ENCODE results near the gene CRTC1.

CRTC1 gene

DNA sequence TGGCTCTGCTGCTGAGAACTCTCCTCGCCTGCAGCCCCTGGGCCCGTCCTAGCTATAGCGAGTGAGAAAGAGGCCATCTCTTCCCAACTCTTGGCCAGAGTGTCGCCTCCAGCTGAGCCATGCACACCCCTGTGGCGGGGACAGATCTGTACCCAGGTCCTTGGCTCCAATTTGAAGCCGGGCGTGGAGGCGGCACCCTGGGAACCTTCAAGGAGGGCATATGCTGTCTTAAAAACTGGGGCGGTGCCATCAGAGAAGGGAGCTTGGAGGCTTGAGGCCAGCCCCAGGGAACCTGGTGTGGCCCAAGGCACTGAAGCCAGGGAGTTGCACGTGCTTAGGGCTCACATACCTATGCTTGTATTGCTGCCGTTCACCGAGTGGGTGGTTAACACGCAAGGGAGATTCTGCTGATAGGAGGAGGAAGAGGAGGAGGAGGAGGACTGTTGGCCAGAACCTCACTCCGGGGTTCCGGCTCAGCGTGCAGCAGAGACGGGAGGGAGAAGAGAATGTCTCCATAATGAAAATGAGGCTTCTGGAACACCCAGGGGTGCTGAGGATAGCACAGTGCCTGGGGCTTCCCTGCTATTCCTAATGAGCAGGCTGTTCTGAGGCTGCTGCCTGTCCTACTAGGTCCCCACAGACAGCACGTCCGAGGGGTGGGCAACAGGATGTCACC lies 67.0 kb downstream of the CRTC1 start:
- no peak for DNase-seq

DNA sequence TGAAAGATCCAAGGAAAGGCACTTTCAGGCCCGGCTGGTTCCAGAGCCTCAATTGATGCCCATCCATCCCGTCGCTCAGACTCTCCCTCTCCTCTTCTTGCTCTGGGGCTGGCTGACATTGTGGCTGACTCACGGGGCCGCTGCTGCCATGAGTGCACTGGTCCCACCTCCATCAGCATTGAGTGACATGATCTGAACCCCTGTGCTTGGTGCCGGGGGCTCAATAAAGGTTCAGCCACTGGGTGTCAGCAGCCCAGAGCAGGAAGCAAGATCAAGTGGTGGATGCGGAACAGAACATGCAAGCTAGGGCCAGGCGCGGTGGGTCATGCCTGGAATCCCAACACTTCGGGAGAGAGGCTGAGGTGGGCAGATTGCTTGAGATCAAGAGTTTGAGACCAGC lies 68.1 kb downstream of the CRTC1 start:
- no peak for DNase-seq

DNA sequence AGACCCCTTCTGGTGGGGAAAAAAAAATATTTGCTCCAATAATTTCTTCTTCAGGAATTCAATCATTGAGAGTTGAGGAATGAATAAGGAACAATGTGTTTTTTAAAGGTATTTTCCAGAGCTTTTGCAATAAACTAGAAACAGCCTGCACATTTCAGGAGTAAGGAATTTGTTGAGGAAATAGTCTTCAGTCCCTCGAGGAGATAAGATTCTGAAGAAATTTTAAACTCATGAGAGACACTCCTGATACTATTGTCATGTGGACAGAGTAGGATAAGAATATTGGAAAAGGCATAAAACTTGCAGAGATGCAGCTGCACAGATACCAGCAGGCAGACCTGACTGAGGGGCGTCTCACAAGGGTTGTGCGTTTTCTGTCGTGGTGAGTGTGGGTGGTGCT lies 71.0 kb downstream of the CRTC1 start:
- DNase-seq: no peak

DNA sequence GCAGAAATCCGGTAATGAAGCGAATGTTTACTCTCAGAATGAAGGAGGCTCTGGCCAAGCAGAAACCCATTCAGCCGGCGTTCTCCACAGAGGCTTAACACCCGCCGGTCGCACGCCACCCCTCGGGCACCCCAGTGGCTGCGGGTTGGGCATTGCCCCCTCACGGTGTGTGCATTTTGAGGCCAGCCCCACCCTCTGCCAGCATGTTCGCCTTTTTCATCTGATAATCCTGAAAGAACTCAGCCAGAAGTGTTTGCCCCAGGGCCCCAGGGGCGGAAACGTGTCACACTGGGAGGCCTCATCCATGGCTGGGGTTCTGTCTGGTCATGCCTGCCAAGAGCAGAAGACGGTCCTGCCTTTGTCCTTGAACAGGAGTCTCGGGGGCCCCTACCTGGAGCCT lies 73.4 kb downstream of the CRTC1 start:
- DNase-seq: peak; percentile 3 to 83 (median 75)

DNA sequence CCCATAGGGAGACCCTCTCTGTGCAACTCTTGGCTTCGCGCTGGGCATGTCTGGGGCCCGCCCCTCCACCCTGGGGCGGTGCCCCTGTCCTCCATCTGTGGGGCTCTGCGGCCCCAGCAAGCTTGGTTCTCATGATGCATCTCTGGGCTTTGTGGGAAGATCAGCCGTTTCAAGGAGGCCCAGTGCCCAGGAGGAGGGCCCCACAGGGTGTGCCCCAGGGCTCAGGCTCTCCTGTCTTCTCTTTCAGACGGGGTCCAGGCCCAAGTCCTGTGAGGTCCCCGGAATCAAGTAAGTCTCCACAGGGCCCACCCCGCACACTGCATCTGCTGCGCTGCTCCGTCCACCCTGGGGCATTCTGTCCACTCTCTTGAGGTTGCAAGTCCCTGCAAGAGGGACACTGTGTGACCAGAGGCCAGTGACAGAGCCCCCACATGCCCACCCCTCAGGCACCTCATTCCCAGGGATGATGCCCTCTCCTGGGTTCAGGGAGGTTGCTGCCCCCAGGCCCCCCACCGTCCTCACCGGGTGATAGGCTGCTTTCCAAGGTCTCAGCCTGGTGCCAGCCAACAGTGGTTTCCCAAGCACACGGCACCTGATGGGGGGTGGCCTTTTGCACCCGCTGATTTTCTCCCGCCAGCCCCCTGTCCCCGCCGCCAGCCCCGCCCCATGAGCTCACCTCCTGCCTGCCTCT lies 76.0 kb downstream of the CRTC1 start:
- no peak for DNase-seq

DNA sequence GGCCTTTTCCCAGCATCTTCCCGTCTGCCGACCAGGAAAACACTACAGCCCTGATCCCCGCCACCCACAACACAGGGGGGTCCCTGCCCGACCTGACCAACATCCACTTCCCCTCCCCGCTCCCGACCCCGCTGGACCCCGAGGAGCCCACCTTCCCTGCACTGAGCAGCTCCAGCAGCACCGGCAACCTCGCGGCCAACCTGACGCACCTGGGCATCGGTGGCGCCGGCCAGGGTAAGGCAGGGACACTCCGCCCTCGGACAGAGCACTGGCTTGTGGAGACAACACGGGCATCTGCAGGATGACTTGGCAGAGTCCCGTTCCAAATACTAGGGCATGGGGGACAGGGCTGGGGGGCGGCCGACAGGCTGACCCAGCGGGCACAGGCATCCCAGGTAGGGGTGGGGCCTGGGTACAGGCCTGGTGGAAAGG lies 76.5 kb downstream of the CRTC1 start:
- no peak for DNase-seq

DNA sequence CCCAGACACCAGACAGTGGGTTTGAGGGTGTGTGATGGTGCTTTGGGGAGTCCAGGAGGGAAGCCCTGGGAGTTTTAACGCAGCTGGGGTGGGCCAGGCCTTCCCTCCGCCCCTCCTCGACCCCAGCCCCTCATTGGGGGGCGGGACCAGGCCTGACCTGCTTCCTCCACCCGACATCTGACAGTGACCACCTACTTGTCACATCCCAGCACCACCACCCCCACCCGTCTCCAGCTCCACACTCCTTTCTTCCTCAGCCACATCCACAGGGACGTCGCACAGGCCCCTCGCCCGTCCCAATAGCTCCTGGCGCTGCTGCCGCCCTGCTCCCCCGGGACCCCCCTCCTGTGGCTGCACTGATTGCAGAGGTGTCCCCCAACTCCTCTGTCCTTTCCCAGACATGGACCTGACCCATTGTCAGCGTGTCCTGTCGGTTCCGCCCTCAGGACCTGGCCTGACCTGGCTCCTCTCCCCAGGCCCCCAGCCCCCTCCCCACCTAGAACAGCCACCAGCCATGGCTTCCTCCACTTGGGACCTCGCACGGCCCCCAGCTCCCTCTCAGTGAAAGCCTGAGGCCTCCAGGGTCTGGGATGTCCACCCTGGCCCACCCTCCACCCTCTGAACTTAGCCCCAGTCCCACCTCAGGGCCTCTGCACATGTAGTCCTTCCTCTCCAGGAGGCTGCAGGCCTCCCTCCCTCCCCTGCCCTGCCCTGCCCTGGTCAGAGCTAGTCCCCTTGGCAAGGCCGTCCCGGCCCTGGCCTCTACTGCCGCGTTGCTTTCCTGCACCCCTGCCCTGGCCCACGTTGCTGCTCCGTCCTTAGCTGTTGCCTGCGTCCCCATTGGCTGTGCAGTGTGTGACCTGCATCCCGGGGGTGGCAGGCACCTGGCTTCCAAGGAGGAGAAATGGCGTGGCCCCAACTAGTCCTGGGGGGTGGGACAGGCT lies 77.2 kb downstream of the CRTC1 start:
- DNase-seq: no peak

DNA sequence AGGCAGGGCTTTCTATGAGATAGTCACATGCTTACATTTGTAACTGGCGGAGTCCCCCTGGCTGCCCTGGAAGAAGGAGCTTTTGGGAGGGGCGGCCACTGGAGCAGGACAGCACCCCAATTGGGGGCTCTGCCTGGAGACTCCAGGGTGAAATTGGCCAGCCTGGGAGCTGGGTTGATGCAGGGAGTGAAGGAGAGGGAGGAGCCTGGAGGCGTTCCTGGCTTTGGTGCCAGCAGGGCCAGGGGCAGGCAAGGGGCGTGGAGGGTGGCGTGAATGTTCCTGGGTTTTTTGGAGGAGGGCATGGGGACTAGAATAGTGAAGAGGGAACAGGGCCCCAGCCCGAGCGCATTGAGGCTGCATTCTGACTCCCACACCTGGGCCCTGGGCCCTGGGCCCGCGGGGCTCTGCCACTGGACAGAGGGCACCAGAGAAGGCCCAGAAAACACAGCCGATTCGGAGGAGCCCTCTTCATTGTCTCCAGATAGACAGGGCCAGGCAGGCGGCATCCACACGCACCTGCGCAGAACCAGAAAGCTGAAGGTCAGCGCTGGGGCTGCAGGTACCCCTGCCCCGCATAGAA lies 78.1 kb downstream of the CRTC1 start:
- no peak for DNase-seq

DNA sequence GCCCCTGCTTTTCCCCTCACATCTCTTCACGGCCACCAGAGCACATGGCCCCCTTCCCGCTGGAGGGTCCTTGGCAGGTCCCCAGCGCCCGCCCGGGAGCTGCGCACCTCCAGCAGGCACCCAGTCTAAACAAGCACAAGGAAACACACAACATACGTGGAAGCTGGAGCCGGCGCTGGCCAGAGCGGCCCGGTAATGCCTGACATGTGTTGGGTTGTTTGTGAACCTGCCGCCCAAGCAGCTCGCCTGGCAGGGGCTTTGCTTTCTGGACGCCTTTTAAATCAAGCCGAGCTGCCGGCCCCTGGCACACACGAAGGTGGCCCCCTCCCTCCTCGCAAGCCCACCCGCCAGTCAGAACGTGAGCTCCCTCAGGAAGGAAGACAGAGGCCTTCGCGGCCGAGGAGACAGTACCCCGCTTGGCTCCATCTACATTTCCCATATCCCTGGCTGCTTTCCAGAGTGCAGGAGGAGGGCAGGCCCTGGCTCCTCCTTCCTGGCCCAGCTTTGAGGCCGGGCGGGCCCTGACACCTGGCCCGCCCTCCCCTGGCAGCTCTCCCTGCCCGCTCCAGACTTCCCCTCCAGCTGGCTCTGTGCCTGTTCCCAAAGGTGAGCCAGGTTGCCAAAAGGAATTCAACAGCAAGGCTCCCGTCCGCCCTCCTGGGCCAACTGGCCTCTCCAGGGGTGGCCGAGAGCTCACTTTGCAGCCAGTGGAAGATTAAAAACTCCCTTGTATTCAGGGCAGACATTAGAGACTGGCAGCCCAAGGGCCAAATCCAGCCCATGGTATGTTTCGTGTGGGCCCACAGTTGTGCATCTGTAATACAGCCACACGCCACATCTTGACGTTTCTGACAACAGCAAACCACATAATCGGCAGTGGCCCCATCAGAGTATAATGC lies 78.9 kb downstream of the CRTC1 start:
- DNase-seq: peak; percentile 11 to 59 (median 19)

DNA sequence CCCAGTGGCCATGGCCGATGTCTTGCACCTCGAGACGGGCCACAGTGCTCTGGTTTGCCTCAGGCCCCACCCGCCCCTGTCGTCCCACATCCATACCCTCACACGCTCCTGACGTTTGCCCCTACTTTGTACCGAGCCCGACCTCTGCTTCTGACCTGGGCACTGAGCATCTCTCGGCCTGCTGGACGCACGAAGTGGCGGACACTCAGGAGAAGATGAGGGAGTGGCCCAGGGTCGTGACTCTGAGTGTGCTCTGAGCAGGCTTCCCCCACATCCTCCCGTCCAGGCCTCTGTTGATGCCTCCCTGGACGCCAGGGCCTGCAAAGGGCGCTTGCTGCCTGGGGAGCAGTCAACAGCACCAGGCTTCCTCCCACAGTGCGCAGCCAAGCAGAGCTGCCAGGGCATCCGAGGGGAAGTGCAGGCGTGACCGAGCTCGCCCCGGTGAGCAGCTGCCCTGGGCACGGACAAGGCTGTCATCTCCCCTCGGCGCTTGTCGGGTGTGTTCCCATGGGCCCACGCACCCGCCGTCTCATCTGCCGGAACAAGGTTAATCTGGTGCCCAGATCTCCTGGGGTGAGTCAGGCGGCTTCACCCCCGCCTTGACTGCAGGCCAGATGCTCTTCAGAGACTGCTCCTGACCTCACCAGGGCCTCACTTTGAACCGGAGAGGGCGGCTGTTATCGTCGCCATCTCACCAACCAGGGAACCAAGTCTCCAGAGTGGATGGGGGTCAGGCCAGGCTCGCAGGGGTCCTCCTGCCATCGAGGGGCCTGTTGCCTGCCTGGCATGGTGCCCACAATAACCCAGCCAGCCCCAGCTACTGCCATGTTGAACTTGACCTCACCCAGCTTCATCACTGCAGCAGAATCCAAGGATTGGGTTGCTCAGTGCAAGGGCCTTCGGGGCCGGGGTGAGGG lies 80.5 kb downstream of the CRTC1 start:
- DNase-seq: peak in 2 of 3 experiments; percentile 33 to 48

DNA sequence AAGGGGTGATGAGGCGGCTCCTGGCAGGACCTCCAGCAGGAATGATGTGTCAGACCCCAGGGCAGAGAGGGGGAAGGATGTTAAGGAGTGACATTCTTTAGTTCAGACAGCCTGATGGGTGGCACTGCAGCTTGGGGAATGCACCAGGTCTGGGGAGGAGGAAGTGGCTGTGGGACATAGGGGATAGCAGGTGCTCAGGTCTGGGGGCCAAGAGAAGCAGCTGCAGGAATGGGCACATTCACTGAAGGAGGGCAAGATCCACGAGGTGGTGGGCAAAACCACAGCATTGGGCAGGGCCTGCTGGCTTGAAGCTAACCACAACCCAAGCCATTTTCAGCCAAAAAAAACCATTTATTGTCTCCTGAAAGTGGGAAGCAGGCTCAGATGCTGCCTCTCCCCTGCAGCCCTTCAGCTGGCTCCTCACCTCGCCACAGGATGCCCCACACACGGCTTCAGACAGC lies 81.1 kb downstream of the CRTC1 start:
- DNase-seq: no peak

DNA sequence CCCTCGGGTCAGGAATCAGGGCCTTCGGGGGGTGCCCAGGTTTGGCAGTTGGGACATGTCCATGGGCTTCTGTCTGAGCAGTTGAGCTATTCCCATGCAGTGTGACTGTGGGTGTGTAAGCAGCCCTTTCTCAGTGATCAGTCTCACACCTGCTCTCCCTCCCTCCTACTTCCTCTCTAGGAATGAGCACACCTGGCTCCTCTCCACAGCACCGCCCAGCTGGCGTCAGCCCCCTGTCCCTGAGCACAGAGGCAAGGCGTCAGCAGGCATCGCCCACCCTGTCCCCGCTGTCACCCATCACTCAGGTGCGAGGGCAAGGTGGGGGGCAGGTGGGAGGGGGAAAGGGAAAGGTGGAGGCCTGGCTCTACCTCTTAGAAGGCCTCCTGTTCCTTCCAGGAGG lies 81.7 kb downstream of the CRTC1 start:
- peak; percentile 16 to 81 (median 72) for DNase-seq

DNA sequence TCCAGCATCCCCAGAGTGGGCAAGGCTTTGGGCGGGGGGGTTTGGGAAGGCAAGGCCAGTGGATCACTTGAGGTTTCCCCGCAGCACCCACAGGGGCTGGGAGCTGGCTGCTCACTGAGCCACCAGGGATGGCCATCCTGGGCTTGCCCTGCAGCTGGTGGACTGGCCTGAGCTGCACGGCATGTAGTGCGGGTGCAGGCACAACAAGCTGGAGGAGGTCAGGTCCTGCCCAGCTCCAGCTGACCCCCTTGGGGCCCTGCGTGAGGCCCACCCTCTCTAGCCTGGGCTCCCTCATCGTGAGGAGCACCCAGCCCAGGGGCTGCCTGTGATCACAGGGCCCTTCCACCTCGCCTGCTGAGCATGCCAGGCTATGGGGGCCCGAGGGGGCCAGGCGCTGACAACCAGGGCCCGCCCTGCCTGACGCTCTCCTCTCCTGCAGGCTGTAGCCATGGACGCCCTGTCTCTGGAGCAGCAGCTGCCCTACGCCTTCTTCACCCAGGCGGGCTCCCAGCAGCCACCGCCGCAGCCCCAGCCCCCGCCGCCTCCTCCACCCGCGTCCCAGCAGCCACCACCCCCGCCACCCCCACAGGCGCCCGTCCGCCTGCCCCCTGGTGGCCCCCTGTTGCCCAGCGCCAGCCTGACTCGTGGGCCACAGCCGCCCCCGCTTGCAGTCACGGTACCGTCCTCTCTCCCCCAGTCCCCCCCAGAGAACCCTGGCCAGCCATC lies 84.7 kb downstream of the CRTC1 start:
- DNase-seq: no peak

DNA sequence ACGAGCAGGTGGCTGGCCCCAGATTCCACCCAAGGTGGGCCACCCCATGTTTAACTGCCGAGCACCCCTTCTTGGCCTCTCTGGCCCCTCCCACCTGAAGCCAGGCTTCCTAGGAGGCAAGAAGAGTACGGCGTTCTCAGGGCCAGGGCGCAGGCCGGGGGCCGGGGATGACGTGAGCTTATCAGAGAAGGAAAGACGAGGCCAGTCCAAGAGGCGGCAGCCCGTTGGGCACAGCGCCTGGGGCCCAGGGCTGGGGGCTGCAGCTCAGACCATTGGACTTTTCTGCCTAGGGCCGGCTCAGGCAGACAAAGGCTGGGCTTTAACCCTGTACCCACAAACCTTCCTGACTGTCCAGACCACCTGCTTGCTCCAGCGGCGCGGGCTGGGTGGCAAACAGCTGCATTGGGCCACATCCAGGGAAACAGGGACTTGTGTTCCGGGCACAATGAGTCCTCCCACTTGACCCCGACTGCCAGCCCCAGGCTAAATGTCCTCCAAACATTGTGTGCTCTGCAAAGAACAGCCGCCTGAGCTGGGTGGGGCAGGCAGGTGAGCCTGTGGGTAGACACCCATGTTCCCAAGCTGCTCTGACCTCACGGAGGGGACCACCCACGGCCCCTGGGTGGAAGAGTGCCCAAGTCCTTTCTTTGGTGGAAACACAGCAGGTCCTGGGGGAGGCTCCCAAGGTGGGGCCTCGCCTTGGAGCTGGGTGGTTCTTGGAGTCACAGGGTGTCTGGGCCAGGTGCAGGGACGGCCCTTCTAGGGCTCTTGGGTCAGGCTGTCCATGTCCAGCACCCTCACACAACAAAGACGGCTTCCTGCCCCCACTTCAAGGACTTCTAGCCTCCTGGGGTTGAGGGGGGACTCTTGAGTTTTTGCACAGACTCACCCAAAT lies 85.8 kb downstream of the CRTC1 start:
- peak in 2 of 3 experiments; percentile 12 to 50 for DNase-seq

DNA sequence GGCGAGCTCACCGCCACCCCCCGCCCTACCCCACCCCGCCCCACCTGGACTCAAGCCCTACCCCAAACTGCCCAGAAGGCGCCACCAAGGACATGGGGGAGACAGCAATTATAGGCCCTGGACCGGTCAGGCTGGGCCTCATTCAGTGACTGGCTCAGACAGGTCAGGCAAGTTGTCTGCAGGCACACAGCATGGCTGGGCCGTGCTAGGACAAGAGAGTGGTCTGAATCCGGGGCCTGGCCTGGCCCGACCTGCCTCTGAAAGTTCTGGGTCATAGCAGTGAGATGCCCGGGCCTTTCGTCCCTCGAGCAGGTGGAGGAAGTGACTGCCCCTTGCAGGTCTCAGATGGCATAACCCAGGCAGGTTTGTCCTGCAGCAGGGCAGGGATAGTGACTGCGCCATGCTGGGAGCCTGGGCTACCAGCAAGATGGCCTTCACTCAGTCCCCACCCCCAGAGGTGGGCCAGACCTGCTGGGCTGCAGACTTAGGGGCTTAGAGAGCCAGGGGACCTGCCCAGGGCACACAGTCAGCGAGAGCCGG lies 86.6 kb downstream of the CRTC1 start:
- no peak for DNase-seq

DNA sequence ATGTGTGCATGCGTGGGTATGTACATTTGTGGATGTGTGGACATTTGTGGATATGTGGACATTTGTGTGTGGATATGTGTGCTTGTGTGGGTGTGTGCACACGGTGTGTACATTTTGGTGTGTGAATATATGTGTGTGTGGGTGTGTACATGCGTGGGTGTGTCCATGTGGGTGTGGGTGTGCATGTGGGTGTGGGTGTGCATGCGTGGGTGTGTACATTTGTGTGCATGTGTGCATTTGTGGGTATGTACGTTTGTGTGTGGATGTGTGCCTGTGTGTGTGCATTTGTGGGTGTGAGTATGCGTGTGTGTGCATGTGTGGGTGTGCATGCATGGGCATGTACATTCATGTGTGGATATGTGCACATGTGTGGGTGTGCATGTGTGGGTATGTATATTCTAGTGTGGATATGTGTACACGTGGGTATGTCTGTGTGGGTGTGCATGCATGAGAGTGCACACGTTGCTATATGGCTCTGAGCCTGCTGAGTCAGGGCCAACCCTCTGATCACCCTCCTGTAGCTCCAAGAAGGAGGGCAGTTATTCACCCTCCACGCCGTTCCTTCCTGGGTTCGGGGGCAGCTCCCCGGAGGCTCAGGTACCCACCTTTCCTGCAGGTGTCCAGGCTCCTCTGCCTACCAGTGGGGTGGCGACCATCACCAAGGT lies 87.3 kb downstream of the CRTC1 start:
- DNase-seq: no peak

DNA sequence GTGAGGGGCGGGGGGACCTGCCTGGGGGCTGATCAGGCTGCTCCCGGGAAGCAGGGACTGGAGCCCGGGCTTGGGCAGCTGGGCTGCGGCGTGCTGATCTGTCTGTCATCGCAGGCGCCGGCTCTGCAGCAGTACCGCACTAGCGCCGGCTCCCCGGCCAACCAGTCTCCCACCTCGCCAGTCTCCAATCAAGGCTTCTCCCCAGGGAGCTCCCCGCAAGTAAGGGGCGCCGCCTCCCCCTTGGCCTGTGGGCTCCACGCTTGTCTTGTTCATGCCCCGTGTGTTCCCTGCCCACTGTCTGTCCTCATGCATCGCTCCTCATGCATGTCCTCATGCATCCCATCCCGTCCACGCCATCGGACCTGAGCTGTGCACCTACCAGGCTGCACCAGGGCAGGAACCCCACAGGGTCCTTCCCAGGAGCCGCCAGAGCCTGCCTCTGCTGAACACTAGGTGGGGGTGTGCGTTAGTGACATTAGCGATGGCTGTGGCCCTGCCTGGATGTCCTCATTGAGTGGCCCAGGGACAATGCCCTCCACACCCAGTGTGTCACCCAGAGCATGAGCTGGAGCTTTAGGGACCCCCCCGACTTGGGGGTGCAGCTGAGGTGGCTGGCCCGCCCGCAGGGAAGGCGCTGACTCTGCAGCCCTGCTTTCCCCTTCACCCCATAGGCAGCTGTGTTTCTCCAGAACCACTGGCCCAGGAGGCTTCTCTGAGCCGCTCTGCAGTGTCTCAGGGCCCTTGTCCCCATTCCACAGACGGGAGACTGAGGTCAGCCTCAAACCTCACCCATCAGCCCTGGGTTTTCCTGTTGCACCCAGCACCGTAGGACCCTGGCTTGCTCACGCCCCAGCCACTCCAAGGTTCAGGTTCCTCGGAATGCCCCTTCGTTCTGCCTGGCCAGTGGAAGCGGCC lies 88.1 kb downstream of the CRTC1 start:
- DNase-seq: no peak

All from NCI-H1417 (cell line).